NT2/D1 (cell line): Measurements from ENCODE around the gene USF1.

Source experiments
- SUZ12 ChIP-seq: IDR thresholded peaks from 2 replicates; pipeline ENCODE4 v1.6.1; 2011; ENCODE audit not compliant: insufficient read length, insufficient read depth; ENCODE audit errors: extremely low read depth
- YY1 ChIP-seq: IDR thresholded peaks from 2 replicates; pipeline ENCODE4 v1.6.1; 2011; ENCODE audit not compliant: insufficient read length, insufficient read depth
- ZNF274 ChIP-seq: IDR thresholded peaks from 2 replicates; pipeline ENCODE4 v1.6.1; 2011; ENCODE audit warnings: mild to moderate bottlenecking, low read depth, low read length

DNA sequence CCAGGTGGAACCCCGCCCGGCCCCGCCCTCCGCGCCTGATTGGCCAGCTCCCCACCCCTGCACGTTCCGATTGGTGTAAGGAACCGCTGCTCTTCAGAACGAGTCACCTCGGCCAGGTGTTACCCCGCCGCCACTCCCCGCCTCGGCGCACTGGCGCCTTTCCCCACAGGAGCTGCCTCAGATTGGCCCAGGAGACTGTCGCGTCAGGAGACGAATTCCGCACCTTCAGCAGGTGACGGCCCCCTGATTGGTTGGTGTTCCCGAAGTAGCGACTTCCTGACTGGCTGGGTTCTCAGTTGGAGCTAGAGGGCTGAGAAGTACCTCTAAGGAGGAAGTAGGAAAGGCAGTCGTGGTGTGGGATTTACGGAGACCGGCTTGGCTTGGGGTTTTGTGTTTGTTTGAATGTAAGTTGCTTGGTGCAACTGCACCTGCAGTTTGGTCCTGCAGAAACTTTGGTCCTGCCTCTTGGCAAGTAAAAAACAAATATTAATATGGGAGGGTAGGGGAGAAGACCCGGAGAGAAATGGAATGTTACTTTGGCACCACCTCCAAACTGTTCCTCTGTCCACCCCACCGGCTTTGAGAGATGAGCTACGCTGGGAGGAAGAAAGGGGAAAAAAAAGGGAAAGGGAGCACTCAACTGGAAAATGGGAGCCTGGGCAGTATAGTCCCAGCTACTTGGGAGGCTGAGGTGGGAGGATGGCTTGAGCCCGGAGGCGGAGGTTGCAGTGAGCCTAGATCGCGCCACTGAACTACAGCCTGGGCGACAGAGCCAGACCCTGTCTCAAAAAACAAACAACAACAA is 24.4 kb downstream of the USF1 start:
- no peak for TF ChIP-seq ZNF274
- no peak for TF ChIP-seq SUZ12
- no peak for TF ChIP-seq YY1
